Panc1 (cell line): ENCODE data around the gene GSDMA. TPM values are rescaled to one million over a fixed set of nuclear protein-coding genes. Genes with fewer than 3 reads are reported as not detected.
"Not testable (repeated sequence)": the region's sequence is repeated elsewhere in the genome, so short reads cannot be mapped to it uniquely, and the experiment has no call there.

Experiments
- ATAC-seq: fragments of 200-7000 bp; cut with Tn5 transposase; 2 replicates; pipeline ENCODE4 v1.9.1; 2020; ENCODE audit warnings: mild to moderate bottlenecking, moderate library complexity
- BruUV-seq: library from RNA; stranded (reverse); fragments of 400-500 nt; replicated peaks from 2 replicates; lab custom pipeline; 2021; lab: Mats Ljungman, UMichigan
- CTCF ChIA-PET: fragments of 300-600 bp; sonication (Branson Sonifier 250); formaldehyde crosslinking; loops from one replicate; lab custom pipeline; 2022; ENCODE audit warnings: antibody characterized with exemption; lab: Charles Lee
- POLR2A ChIA-PET: fragments of 300-600 bp; sonication (Branson Sonifier 250); formaldehyde crosslinking; loops from one replicate; lab custom pipeline; 2022; ENCODE audit warnings: antibody characterized with exemption; lab: Charles Lee
- DNase-seq: peaks from one replicate; pipeline ENCODE4 v3.0.0-alpha.2; 2010; ENCODE audit warnings: low read depth, low spot score
- H3K27ac ChIP-seq: 2 replicates; pipeline ENCODE4 v1.5.1; 2011; ENCODE audit warnings: mild to moderate bottlenecking, low read length, inconsistent platforms
- H3K27me3 ChIP-seq: fragments of 200-500 bp; sonication (Bioruptor generic); 2 replicates; pipeline ENCODE4 v1.6.0; 2014; ENCODE audit warnings: low read length, inconsistent platforms; ENCODE audit not compliant: control insufficient read depth, insufficient read depth
- H3K36me3 ChIP-seq: fragments of 200-500 bp; sonication (Bioruptor generic); 2 replicates; pipeline ENCODE4 v1.5.1; 2014; ENCODE audit warnings: inconsistent platforms, mild to moderate bottlenecking, low read length, moderate library complexity; ENCODE audit not compliant: control insufficient read depth, insufficient read depth
- H3K4me1 ChIP-seq: 2 replicates; pipeline ENCODE4 v1.5.1; 2011; ENCODE audit warnings: inconsistent platforms, mild to moderate bottlenecking, low read length, moderate library complexity; ENCODE audit not compliant: control insufficient read depth, insufficient read depth
- H3K4me3 ChIP-seq, 2 experiments: 2 replicates each; pipeline ENCODE4 v1.5.1; 2011 to 2012; ENCODE audit warnings: low read depth in 2 of 2, low read length in 2 of 2, mild to moderate bottlenecking in 2 of 2, inconsistent platforms in 1 of 2, moderate library complexity in 1 of 2
- H3K9me3 ChIP-seq: fragments of 200-500 bp; sonication (Bioruptor generic); 2 replicates; pipeline ENCODE4 v1.5.1; 2014; ENCODE audit warnings: low read depth, mild to moderate bottlenecking, inconsistent platforms, low read length, moderate library complexity; ENCODE audit not compliant: control insufficient read depth, insufficient read depth
- CTCF ChIP-seq: fragments of 450-650 bp; IDR thresholded peaks from 2 replicates; pipeline ENCODE4 v1.5.1; 2017; ENCODE audit warnings: mild to moderate bottlenecking
- POLR2AphosphoS5 ChIP-seq: IDR thresholded peaks from 2 replicates; pipeline ENCODE4 v1.6.1; 2012; ENCODE audit warnings: mild to moderate bottlenecking, low read depth, low read length, moderate library complexity
- REST ChIP-seq, 2 experiments: IDR thresholded peaks; 2 replicates each; pipeline ENCODE4 v1.6.1; 2011 to 2012; ENCODE audit warnings: low read depth in 2 of 2, control low read depth in 1 of 2, low read length in 1 of 2, mild to moderate bottlenecking in 1 of 2, moderate library complexity in 1 of 2; ENCODE audit not compliant: insufficient read depth in 1 of 2
- SIN3A ChIP-seq: IDR thresholded peaks from 2 replicates; pipeline ENCODE4 v1.6.1; 2012; ENCODE audit warnings: low read depth, mild to moderate bottlenecking, low read length, moderate library complexity, borderline replicate concordance; ENCODE audit not compliant: insufficient read depth
- TCF7L2 ChIP-seq: IDR thresholded peaks from 2 replicates; pipeline ENCODE4 v1.6.1; 2011; ENCODE audit warnings: mild to moderate bottlenecking, low read depth, low read length, inconsistent platforms
- in situ Hi-C: cut with HindIII; loops from 2 replicates; pipeline ENCODE4 v1.10.0; 2016; ENCODE audit warnings: low sequenced_read_pairs, low pct_unique_long_range_greater_than_20kb
- intact Hi-C: fragments of 100-400 bp; cut with micrococcal nuclease; formaldehyde crosslinking; loops from one replicate; pipeline ENCODE4 v1.10.0; 2022; ENCODE audit not compliant: unreplicated experiment
- total RNA-seq: library from RNA; stranded (reverse); gene quantifications from one replicate; pipeline ENCODE4 v1.2.1, GENCODE V29; 2021; ENCODE audit not compliant: unreplicated experiment

The GSDMA gene
- total RNA-seq, 1 experiment from 2014 or later: not detected

GRCh38 chr17:40000161-40000560, 37.4 kb downstream of the GSDMA start:
- Histone ChIP-seq H3K36me3 (no peaks in the 10 kb centered on the region), H3K4me1 (no peaks in the 10 kb centered on the region), H3K27me3 (no peaks in the 10 kb centered on the region), H3K27ac (no peak overlapping the region), H3K4me3 (no peak overlapping the region), H3K9me3 (no peaks in the 10 kb centered on the region)
- ATAC-seq: no peak
- POLR2A ChIA-PET: no interaction called here
- in situ Hi-C loops (no loop called here), intact Hi-C loops (no loop called here)
- no peak for TF ChIP-seq TCF7L2
- no peak for TF ChIP-seq CTCF
- TF ChIP-seq SIN3A: no peak
- TF ChIP-seq REST (IDR thresholded peaks at IDR 0.05; ENCODE audit: insufficient read depth in 1 of 2, low read depth in 2 of 2, low read length in 1 of 2): no peak
- TF ChIP-seq POLR2AphosphoS5: no peak
- no peak for DNase-seq
- CTCF ChIA-PET: interaction anchor here (0.6 kb wide), 1 partner anchor 108 kb away, joined by 4 read pairs; no protein-coding TSS in a partner anchor
- no TSS peak for BruUV-seq

GRCh38 chr17:40001335-40001734, 38.5 kb downstream of the GSDMA start:
- DNase-seq, H3K4me1 ChIP-seq, in situ Hi-C loops, intact Hi-C loops, H3K27me3 ChIP-seq, H3K9me3 ChIP-seq, H3K36me3 ChIP-seq, BruUV-seq, ATAC-seq, H3K4me3 ChIP-seq, H3K27ac ChIP-seq, POLR2A ChIA-PET: not testable (repeated sequence)
- CTCF ChIA-PET: interaction anchor here (0.9 kb wide), 1 partner anchor 12 kb away, joined by 4 read pairs; no protein-coding TSS in a partner anchor

- no peak overlapping the region for H3K27ac ChIP-seq
- ATAC-seq: no peak
- H3K9me3 ChIP-seq: no peaks in the 10 kb centered on the region
- BruUV-seq: no TSS peak
- TF ChIP-seq REST (IDR thresholded peaks at IDR 0.05; ENCODE audit: insufficient read depth in 1 of 2, low read depth in 2 of 2, low read length in 1 of 2) (no peak), POLR2AphosphoS5 (no peak), TCF7L2 (no peak)
- no peaks in the 10 kb centered on the region for H3K36me3 ChIP-seq
- intact Hi-C loops: no loop called here
- DNase-seq: no peak
- H3K27me3 ChIP-seq: no peaks in the 10 kb centered on the region
- in situ Hi-C loops: no loop called here
- POLR2A ChIA-PET: no interaction called here
- H3K4me1 ChIP-seq: no peaks in the 10 kb centered on the region
- CTCF ChIA-PET: no interaction called here
- no peak overlapping the region for H3K4me3 ChIP-seq
Observed at GRCh38 chr17:40004072-40004471, 41.3 kb downstream of the GSDMA start.
